NCI-H187 treated with DMSO at 0.1 percent for 48 hours (cell line): ENCODE results near the gene LCT.
A peak's percentile ranks its signal among the peaks of the same experiment; 100 is the strongest.
"Not testable (repeated sequence)": the region's sequence is repeated elsewhere in the genome, so short reads cannot be mapped to it uniquely, and the experiment has no call there.

Experiments
- DNase-seq: peaks from one replicate; lab custom pipeline; 2025; lab: John Stamatoyannopoulos, UW

Gene LCT

DNA sequence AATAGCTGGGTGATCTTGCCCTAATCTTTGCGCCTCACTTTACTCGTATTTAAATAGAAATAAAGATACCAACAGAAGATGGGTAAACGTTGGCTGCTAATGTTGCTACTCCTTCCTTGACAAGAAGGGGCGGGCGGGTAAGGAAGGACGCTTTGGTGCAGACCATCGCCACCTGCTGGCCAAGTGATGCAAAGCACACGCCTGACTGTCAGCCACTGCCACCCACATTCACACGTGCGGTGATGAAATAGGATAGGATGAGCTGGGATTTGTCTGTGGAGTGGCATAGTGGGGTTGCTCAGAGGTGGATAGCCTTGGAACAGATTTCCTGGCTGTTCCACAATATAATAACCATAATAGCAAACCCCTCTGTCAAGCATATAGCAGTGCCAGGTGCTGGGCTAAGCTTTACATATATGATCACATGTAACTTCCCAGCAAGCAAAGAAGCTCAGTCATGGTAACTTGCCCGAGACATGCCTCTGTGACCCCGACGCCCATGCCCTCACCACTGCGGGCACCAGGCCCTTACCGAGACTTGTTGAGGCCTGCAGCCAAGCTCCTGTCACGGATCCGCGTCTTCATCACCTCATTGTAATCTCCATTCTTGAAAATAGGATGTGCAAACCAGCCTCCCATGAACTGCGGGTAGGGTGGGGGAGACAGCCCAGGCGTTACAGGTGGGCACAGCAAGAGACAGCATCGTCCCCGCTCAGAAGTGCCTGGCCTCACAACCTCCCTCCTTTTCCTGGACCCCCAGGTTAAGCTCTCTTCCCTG, 39.3 kb downstream of the LCT start:
- DNase-seq: peak; percentile 17

DNA sequence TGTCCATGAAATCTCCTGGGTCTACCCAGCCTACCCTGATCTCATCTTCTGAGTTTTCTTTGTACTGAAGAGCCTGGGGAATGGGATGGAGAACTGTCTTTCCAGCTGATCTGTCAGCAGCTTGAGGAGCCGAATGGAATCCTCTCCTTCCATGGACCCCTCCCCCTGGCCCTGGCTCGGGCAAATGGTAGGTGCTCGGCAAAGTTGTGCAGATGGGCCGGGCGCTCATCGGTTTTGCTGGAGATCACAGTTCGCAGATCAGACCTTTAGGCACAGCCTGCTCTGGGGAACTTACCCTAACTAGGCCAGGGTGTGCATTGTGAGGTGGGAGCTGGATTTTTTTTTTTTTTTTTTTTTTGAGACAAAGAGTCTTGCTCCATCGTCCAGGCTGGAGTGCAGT, 40.4 kb downstream of the LCT start:
- no peak for DNase-seq

DNA sequence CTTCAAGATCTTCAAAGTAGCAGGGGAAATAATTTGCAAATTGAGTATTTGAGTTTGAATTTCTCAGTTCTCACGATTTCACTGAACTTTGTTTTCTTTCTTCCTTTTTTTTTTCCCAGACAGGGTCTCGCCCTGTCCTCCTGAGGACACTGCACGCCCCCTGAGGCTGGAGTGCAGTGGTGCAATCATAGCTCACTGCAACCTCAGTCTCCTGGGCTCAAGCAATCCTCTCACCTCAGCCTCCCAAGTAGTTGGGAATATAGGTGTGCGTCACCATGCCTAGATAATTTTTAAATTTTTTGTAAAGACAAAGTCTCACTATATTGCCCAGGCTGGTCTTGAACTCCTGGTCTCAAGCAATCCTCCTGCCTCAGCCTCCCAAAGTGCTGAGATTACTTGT, 41.3 kb downstream of the LCT start:
- not testable (repeated sequence) for DNase-seq

DNA sequence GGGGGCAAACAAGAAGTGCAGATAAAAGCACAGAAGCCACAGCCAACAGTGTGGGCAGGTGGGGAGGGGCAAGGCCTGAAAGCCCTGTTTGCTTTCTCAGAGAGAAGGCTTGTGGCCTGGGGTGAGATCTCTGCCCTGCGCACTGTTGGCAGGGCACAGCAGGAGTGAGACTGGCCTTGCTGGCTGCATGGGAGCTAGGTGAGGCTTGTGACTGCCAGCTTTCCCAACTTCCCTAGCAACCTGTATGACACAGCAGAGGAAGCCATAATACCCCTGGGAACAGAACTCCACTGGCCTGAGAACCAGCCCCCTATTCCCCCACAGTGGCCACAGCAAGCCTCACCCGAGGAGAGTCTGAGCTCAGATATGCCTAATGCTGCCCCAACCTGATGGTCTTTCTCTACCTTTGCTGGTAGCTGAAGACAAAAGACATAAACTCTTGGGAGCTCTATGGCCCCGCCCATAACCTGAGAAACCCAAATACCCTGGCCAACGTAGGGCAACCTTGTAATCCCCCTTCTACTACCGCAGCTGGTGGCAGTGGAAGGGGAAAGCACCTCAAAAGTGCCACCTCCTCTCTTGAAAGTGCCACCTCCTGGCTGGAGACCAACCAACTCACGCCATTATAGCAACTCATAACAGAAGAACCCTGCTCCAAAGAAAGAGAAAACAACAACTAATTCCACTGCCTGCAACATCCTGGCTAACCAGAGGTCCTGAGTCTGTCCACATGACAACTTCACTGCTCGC, 44.4 kb downstream of the LCT start:
- no peak for DNase-seq

DNA sequence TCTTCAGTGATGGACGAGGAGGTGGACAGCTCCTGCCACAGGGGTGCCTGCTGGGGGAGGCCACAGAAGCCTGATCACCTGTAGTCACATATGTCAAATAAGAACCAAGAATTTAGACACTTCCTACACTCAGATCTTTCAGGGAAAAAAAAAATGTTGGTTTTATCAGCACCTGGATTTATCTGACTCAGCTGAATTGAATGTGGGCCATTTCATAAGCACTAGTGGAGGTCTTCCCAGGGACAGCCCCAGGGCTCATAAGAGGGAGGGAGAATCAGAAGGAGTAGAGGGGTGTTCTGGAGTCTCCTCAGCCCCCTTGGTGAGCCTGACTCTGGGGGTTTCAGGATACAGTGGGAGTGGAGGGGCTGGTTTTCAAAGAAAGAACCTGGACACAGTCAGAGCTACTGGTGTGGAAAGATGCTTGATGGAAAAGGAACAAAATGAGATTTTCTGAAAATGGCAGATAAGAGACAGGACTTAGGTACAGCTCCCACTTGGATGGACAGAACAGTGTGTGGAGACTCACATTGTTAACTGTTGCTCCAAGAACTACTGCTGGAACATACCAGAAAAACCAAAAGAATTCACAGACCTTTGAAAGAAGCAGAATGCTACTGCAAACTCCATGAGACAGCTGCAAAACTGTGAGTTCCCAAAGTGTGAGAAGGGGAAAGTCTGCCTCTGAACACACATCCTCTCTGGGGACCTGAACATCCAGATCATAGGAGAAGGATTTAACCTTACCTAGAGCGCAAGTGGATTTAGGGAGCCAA, 45.4 kb downstream of the LCT start:
- DNase-seq: no peak

DNA sequence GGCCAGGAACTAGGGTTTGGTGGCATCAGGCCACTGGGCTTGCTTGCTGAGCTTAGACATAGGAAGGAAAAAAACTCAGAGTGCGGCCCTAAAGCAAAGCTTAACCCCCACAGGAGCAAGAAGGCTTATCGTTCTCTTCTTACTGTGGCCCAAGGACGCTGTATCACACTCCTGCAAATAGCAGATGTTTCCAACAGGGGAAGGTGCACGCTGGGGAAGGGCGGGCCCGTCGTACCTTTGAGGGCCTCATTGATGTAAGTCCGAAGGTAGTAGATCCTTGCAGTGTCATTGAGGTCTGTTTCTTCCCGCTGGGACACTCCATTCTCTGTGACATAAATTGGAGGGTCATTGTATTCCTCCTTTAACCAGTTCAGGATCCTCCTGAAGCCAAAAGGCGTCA, 46.6 kb downstream of the LCT start:
- no peak for DNase-seq

DNA sequence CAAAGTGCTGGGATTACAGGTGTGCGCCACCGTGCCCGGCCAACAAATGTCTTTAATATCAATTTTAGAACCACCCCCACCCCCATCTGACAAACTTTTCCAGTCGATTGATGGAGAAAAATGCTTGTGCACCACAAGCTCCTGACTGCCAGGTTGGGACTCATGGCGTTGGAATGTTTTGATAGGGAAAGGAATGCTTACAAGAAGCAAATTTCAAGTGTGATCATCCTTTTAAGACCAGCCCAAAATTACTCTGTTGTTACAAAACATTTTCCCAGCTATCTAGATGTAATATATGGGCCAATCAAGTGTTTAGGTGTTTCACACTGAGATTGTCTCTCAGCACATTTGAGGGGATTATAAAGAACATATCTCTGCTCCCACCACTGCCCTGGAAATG, 50.2 kb downstream of the LCT start:
- DNase-seq: no peak

DNA sequence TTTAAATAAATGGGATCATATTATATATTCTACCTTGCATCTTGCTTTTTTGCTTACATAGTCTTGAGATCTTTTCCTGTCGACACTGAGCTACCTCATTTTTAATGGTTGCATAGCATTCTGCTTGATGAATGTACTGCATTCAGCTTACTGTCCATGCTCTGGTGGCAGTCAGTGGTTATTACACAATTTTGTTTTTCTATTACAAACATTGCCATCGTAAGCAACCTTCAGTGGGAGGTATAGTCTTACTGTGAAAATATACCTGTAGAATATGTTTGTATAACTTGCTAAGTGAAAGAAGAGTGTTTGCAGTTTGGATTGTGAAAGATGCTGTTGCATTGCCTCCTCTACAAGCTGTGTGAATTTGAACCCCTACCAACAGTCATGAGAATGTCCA, 52.0 kb downstream of the LCT start:
- no peak for DNase-seq

DNA sequence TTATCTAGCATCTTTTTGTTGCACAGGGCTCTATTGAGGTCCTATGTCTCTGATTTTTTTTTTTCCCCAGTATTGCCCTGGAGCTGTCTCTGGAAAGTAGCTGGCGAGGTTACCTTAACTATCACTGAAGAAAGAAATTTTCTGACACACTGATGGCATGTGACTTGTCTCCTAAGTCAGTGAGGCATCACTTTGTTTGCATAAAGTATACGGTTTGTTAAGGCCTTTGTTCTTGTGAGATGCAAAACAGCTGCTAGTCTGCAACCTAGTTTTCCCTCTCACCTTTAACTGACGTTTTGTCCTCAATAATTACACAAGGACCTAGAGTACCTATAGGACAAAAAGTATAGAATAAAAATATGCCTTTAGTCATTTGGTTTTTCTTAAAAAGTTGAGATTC, 53.5 kb downstream of the LCT start:
- DNase-seq: no peak

DNA sequence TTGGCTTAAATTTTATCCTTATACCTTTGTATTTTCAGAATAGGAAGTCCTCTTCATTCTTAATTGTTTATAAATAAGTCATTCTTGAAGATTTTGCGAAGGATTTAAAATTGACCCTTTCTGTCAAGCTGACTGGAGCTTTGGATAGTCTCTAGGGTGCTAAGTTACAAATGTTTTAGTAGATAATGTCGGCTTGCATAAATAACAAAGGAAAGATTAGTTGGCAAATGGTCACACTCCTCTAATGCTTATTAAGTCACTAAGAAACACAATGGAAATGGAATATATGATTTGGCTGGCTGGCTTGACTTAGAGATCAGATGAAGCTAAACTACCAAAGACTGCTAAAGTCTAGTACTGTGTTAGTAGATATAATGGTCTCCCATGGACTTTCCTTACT, 54.8 kb downstream of the LCT start:
- no peak for DNase-seq

DNA sequence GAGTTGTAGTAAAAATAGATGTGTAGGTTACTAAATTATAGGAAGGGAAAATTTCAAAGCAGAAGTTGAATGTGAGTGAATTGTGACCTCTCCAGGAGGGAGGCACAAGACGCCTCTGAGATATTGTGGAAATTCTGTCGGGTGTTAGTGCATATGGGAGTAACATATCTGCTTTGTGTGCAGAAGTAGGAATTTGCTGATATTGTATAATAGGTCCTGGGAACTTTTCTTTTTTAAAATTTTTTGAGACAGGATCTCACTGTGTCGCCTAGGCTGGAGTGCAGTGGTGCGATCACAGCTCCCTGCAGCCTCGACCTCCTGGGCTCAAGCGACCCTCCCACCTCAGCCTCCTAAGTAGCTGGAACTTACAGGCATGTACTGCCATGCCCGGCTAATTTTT, 60.6 kb downstream of the LCT start:
- DNase-seq: no peak

DNA sequence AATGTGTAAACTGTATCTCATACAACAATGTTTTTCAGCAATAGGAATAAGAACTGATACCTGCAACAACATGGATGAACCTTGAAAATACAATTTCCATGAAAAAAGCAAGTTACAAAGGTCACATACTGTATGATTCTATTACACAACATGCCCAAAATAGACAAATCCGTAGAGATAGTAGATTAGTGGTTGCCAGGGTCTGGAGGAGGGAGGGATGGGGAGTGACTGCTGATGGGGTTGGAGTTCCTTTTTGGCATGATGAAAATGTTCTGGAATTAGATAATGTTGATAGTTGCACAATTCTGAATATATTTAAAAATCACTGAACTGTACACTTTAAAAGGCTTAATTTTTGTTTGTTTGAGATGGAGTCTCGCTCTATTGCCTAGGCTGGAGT, 61.6 kb downstream of the LCT start:
- DNase-seq: no peak

DNA sequence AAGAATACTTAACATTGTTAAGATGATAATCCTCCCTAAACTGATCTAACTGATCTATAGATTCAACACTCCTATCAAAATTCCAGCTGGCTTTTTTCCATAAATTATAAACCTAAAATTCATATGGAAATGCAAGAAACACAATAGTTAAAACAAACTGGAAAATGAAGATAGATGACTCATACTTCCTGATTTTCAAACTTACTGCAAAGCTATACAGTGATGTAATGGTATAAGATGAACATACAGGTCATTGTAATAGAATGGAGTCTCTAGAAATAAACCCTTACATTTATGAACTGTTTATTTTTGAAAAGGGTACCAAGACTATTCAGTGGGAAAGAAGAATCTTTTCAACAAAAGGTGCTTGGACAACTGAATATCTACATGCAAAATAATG, 63.1 kb downstream of the LCT start:
- no peak for DNase-seq

DNA sequence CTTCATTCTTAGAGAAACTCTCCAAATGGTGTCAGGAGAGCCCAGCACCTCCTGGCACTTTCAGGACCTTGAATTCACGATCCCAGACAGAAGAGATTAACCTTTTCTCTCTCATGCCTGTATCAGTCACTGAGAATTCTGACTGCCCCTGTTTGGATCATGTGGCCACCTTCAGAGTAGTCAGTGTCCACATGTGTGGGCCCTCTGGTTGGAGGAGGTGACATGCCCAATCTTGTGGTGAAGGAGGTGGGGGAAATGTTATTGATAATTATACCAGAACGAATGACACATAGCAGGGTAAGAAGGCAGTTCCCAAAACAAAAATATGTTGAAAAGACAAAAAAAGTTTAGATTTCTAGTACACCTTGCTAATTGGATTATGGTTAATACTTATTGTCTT, 63.7 kb downstream of the LCT start:
- DNase-seq: no peak

DNA sequence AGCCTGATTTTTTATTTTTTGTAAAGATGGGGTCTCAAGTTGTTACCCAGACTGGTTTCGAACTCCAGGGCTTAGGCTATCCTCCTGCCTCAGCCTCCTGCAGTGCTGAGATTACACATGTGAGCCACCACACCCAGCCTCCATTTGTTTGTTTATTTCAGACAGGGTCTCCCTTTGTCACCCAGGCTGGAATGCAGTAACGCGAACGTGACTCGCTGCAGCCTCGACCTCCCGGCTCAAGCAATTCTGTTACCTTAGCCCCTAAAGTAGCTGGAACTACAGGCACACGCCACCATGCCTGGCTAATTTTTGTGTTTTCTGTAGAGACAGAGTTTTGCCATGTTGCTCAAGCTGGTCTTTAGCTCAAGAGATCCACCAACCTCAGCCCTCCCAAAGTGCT, 68.1 kb downstream of the LCT start:
- no peak for DNase-seq

DNA sequence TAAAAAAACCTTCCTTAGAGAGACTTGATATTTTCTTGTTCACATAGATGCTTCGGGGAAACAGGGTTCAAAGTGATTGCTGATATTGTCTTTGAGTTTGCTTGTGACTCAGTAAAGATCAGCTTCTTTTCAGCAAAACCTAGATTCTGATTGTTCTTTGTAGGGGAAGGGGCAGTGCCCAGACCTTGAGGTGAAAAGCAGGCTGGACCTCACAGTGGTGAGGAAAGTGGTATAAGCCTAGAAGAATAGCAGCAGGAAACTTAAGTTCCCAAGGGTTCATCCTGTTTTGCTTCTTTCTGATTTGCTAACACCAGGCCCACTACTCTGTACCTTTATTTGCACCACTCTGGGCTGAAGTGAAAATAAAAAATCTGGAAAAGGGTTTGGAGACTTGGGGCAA, 74.5 kb downstream of the LCT start:
- no peak for DNase-seq

DNA sequence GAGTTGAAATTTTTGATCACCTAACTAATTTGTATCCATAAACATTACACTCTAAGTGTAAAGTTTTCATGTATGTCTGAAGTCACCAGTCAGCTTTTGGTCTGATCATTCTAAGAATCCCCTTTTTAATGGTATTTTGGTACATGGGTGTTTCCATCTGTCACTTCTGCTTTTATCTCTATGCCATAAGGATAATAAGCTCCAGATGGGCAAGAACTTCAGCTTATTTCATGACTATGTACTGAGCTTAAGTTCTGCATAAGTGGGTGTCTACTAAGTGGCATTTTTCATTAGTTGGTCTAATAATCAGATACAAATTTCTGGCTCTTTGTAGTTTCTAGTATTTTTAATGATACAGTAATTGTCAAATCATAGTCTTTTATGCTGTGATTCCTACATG, 75.0 kb downstream of the LCT start:
- no peak for DNase-seq

DNA sequence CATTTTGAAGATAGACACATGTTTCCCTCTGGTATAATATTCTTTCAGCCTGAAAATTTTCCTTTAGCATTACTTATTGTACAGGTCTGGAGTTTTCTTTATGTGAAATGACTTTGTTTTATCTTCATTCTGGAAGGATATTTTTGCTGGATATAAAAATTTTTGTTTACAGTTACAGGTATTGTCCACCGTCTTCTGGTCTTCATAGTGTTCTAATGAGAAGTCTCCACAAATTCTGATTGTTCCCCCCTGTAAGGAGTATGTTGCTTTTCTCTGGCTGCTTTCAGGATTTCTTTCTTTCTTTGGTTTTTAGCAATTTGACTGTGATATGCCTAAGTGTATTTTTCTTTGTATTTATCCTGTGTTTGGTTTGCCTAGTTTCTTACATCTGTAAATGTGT, 80.3 kb downstream of the LCT start:
- DNase-seq: no peak

DNA sequence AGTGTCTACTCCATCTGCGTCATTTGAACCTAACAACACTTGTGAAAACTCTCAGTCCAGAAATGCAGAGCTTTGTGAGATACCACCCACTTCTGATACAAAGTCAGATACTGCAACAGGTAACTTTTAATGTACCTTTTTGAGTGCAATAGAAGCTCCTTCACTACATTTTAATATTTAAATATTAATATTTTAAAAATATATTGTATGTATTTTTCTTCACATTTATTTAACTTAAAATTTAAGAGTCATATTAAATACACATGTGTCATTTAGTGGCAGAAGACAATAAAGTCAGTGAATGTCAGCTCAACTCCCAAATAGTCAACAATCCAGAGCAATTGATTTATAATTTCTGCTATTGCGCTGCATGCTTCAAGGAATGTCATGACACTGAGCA, 81.4 kb downstream of the LCT start:
- no peak for DNase-seq

DNA sequence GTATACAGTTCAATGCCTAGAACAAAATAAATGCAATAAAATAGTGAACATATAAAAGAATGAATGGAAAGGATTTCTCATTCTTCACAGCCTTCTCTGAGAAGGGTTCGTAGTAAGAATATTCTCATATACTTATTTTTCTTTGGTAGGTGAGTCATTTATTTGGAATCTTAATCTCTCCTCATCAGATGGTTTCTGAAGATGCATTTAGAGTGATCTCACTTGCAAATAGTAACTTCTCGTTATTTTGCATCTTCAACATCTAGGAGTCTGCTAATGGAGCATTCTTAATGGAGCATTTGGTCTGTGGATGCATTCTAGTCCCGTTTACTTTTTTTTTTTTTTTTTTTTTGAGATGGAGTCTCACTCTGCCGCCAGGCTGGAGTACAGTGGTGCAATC, 91.4 kb downstream of the LCT start:
- DNase-seq: no peak

DNA sequence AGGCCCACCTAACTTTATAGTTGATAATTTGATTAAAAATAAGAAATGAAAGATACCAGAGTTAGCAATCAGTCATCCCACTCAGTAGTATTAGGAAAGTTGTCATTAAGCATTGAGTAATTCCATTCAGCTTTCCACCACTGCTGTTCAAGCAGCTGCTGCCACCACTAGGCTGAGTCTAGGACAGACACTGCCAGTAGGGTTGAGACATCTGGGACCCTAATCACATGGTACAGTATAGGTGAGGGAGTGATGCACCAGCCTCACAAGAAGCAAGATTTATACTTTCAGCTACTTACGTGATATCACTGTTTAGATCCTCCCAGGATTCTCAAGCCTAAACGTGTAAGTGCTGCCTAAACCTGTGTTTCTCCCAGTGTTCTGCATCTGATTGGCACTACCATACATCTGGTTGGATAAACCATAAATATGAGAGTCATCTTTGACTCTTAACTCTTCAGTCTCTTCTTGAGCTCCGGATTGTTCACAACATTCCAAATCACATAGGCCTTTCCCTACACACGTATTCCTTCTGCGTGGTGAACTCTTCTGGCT, 92.1 kb downstream of the LCT start:
- no peak for DNase-seq

DNA sequence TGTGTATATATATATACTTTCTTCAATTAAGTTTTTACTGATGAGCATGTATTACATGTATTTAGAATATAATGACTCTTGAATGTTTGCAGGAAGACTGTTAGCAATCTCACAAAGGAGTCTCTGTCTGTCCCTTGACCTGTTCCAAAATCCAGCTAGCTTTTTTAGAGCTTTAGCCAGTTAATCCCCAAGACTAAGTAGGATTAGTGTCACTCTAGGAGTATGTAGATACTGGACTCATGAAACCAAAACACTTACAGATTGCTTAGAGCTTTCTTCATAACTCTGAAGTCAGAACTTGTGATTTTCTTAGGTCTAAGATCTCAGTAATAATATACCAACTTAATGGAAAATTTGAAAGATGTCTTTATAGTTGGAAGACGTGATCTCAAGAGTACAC, 93.1 kb downstream of the LCT start:
- no peak for DNase-seq

DNA sequence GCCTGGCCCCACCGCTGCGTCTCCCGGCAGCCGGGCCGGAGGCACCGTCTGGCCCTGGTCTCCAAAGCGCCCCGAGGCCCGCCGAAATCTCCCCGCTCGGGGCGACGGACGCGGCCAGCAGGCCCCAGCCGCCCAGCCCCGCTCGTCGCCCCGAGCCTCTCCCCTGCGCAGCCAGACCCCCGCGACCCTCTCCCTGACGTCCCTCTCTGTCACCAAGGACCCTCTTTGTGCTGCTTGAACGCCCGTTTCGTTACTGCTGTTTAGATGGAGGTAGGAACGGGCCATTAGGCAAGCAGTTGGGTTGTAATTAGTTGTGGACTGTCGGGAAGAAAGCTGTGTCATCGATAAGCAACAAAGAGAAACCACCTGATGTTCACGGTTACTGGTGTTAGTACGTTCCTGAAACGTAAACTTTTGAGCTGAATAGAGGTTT, 94.6 kb downstream of the LCT start:
- DNase-seq: no peak
